ENCODE results near the gene UCHL1.

GRCh38 chr4:41307638-41308037 is 50.9 kb downstream of the UCHL1 start:
- TF ChIP-seq POLR2AphosphoS5 (IDR thresholded peaks at IDR 0.05; ENCODE audit: borderline replicate concordance, low read depth, low read length): no peak
- TF ChIP-seq EZH2 (IDR thresholded peaks at IDR 0.05): no peak
- TF ChIP-seq FOXP2 (optimal IDR thresholded peaks at IDR 0.05; ENCODE audit: control extremely low read depth, extremely low read length, insufficient read depth): no peak

All from SK-N-MC (cell line).